ENCODE data around the gene SPATA2. TPM values are rescaled to one million over a fixed set of nuclear protein-coding genes. Genes with fewer than 3 reads are reported as not detected.
"Not testable (repeated sequence)": the region's sequence is repeated elsewhere in the genome, so short reads cannot be mapped to it uniquely, and the experiment has no call there.

The SPATA2 gene
- total RNA-seq, 1 donor from 2014 or later: 2.0 TPM

DNA sequence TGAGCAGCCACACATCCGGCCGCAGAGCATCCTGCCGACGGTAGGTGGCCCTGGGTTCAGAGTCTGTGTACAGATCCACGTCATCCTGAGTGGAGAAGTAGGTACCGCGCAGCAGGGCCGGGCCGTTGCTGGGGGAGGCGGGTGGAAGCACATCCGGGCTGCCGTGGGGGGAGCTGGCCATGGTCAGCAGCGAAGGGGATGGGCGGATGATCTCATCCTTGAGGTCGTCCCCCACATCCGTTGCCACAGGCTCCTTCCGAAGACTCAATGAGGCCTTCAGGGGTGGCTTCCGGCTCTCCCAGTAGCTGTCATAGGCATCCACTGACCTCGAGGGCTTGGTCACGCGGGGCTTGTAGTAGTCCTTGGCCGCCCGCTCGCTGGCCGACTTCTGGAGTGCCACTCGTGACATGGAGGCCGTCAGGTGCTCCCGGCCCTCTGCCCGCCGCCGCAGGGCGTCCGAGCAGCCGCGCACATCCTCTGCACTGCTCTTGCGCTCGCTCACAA lies 9.2 kb downstream of the SPATA2 start:
- no peak for DNase-seq (ENCODE audit: low spot score in 2 of 2)
- no peak for FAIRE-seq

DNA sequence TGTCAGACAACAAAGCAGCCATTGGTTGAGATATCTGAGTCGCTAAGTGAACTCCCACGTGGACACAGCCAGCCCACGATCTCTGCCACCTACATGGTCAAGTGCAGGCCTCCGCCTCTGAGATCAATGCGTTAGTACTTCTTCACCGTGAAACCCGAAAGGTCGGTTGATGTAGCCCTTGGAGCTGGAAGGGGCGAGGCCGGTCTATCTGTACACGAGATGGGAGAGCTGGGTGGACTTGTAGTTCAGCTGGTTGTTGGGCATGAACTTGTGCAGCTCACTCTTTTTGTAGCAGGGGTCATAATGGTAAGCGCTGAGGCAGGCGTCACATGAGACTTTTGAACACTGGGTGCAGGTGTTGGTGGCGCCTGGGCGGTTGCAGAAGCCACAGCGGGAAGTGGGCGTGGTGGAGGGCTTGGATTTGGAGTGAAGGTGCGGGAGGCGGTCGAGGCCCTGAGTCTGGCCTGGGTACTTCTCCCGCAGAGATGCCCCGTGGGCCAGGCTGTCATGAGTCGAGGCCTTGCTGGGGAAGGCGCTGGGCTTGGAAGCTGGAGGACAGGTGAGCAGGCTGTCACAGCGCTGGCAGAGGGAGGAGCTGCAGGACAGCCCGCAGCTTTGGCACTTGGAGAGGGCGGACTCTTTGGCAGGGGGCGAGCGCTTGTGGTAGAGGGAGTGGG lies 9.8 kb downstream of the SPATA2 start:
- no peak for FAIRE-seq

DNA sequence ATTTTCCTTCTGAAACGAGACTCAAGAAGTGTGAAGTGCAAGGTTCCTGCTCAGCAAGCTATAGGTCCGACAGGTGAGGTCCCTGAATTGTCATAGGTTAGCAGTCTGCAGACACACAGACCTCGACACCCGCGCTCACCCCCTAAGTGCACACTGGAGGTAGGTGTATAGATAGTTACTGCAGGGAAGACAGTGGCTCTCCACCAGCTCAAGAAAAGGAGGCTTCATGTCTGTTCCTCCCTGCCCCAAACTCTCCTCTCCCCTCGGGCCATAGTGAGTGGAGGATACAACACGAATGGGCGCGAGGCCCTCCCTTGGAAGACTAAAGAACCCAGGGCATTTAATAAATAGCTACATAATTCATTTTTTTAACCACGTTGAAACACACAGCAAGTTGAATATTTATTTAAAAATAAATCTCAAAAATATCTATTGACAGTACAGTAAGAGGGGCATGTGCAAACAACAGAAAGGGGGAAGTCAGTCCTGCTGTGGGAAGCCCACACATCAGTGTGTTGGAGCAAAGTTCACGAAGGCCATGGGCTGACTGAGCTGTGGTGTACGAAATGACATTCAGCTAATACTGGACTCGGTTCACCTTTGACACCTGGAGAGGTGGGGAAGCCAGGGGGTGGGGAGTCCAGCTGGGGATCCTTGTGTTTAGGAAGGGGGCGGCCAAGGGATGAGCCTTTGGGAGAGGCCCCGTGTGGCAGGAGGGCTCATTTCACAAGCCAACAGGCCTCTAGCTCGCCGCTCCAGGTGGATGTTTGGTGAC lies 10.7 kb downstream of the SPATA2 start:
- DNase-seq (ENCODE audit: low spot score in 2 of 2): no peak

More for the DNA sequence above, 9.8 kb downstream of the SPATA2 start:
- no peak for DNase-seq (ENCODE audit: low spot score in 2 of 2)

DNA sequence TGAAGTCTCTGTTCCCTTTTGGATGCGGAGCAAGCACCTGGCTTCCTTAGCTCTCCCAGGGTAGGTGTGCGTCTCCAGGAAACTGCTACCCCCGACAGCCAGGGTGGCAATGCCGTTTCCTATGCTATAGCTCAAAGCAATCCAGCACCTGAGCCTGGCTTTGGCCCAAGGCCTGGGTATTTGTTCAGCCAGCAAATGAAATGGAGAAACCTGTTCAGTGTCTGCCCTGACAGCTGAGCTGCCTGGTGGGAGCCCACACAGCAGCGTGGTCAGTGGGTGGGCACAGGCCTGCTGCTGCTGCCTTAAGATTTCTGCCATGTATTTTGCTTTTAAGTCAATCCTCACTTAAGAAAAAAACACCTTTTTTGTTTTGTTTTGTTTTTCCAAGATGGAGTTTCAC lies 13.7 kb downstream of the SPATA2 start:
- DNase-seq (ENCODE audit: low spot score in 2 of 2): no peak
- FAIRE-seq: no peak

More for the DNA sequence above, 10.7 kb downstream of the SPATA2 start:
- no peak for FAIRE-seq

DNA sequence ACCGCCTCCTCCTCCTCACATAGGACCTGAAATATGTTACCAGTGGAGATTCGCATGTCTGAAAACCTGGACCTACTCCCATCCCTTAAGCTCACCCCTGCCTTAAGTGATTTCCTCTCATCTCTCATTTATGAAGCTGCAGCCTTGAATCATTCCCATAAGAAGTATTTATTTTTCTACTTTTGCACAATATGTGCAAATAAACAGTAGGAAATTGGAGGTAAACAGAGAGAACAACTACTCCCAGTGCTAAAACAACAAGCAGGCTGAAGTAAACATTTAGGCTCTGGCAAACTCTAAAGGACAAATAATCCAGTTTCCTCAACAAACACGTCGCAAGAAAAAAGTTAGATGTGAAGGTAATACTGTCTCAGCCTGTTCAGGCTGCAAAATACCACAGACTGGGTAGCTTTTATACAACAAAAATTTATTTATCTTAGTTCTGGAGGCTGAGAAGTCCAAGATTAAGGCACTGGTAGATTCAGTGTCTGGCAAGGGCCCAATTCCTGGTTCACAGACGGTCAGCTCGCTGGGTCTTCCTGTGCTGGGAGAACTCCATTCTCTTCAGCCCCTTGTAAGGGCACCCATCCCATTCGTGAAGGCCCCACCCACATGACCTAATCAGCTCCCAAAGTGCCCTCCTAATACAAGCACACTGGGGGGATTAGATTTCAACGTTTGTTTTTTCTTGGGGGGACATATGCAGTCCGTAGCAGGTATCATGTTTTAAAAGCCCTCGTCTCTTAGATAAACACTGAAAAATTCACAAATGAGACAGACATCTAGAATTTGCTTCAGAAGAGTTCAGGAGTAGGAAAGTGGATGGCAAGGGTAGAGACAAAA lies 15.6 kb downstream of the SPATA2 start:
- FAIRE-seq: no peak
- no peak for DNase-seq (ENCODE audit: low spot score in 2 of 2)

DNA sequence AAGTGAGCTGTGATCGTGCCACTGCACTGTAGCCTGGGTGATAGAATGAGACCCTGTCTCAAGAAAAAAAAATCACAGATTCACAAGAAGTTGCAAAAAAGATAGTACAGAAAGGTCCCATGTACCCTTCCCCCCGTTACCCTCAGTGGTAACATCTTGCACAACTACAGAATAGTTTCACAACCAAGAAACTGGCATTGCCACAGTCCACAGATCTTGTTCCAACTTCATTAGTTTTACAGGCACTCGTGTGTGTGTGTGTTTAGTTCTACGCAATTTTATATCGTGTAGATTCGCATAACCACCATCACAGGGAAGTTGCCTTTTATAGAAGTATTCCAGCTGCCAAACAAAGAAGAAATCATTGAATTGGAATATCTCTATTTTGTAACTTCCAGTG lies 19.1 kb downstream of the SPATA2 start:
- no peak for DNase-seq (ENCODE audit: low spot score in 2 of 2)
- no peak for FAIRE-seq

DNA sequence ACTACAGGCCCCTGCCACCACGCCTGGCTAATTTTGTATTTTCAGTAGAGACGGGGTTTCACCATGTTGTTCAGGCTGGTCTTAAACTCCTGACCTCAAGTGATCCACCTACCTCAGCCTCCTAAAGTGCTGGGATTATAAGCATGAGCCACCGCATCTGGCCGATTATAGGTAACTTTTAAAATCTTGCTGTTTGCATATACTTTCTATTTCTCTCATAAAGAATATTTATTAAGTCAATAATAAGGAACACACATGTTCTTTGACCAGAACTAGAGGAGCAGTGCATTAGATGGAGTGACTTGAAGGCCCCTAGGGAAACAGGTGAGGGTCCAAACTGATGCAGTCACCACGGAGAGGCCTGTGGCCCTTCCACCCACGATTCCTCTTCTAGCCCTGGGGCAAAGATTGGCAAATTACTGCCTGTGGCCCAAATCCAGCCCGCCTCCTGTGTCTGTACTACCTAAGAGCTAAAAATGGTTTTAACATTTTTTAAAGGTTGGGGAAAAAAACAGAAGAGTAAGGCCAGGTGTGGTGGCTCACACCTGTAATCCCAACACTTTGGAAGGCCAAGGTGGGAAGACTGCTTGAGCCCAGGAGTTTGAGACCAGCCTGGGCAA lies 19.7 kb downstream of the SPATA2 start:
- not testable (repeated sequence) for FAIRE-seq; DNase-seq (ENCODE audit: low spot score in 2 of 2)

DNA sequence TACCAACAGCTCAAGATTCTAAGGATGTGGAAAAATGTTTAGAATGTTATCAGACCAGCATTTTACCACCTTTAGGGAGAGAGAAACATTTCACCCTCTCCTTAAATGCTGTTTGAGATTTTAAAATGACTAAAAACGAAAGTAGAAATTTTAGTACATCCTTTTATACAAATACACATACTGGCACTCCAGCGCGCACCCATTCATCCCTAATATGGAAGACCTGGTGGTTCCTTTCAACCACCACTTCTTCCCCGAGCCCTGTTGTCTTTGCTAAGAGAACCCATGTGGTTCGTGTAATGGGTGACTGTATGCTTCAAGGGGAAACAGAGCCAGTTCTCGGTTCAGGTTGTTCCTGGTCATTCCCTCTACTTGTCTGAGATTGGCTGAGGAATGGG lies 21.3 kb downstream of the SPATA2 start:
- no peak for DNase-seq (ENCODE audit: low spot score in 2 of 2)

DNA sequence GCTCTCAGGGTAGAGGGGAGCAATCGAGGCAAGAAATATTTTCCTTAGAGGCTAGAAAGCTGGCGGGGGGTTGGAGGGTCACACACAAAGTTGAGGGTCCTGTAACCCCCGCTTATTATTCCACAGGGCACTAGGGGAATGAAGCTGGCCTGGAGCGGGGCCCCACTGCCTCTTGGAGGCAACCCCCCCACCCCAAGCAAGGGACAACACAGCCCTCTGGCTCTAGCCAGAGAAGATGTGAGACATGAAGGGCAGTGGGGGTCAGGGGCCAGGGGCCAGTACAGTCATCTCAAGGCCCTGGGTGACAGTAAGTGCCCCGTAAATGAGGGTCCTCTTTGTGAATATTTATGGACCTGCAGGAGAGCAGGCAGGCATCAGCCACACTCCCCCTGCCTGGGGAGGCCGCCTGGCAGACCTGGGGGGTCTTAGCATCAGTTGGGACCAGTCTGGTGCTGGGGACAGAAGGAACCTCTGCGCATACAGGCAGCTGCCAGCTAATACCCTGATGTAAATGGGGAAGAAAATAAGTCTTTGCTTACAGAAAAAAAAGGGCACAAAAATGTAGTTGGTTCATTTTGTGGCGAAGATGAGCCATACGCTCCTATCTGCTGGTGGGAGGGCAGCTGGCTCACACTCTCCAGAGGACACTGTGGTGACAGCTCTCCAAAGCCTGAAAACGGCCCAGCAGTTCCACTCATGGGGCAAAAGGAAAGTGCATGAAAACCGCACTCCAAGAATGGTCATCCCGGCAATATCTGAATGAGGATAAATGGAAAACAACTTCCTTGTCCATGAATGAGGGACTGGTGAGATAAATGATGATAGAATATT lies 21.9 kb downstream of the SPATA2 start:
- FAIRE-seq (no peak), DNase-seq (ENCODE audit: low spot score in 2 of 2) (no peak)

More for the DNA sequence above, 21.3 kb downstream of the SPATA2 start:
- FAIRE-seq: no peak

DNA sequence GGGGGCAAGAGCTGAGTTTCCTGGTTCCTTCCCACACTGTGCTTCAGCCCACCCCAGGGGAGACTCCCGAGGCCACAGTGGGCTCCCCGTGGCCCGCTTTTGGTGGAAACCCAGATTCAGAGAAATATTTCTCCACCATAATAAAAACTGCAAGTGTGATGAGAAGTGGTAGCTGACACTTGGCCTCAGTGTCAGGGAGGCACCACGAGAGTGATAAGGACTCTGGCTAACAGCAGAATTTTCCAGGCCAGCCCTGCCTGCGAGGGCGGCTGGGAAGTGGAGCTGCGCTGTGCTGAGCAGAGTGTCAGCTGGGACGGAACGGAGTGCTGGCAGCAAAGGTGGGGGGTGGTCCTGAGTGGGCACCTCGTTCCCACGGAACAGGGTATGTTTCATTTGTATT lies 22.5 kb downstream of the SPATA2 start:
- DNase-seq (ENCODE audit: low spot score in 2 of 2): no peak
- no peak for FAIRE-seq

DNA sequence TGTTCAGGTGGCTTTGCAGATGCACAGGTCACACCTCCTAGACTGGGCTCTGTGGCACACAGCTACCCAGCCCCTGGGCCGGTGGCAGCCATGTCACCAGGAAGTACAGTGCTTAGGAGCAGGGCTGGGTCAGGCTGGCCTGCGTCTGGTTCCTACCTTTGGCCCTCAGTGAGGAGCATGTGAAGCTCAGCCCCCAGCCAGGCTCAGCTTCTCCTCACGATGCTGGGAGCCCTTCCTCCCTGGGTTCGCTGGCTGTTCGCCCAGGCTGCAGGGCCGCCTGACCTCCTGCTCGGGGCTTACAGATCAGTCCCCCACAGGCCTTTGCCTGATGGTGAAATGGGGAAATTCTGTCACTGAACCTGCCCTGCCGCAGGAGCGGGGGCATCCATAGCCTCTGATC lies 23.1 kb downstream of the SPATA2 start:
- FAIRE-seq (no peak), DNase-seq (ENCODE audit: low spot score in 2 of 2) (no peak)

DNA sequence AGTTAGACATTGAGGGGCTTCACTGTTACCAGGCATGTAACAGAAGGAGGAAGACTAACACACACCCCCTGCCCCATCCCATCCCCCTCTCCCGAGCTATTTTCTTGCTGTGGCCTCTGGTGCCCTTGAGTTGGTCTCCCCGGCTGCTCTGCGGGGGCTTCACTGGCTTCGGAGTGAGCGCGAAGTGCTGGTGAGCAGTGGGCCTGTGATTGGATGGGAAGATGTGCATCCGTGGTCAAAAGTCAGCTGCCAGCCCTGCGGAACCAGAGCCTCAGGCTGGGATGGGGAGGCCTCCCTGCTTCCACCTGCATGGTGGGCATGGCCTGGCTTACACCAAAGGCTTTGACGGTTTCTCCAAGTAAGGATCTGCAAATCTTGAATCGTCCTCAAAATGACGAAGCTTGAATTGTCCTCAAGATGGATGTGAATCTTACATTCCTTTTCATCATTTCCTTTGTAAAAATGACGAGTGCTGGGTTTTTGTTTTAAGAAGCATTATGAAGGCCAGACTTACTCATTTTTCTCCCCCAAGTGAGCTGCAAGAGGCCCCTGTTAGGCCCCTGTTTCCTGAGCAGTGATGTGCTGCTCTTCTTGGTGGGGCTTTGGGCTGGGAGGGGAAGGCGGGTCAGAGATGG lies 23.7 kb downstream of the SPATA2 start:
- DNase-seq (ENCODE audit: low spot score in 2 of 2) (no peak), FAIRE-seq (no peak)

DNA sequence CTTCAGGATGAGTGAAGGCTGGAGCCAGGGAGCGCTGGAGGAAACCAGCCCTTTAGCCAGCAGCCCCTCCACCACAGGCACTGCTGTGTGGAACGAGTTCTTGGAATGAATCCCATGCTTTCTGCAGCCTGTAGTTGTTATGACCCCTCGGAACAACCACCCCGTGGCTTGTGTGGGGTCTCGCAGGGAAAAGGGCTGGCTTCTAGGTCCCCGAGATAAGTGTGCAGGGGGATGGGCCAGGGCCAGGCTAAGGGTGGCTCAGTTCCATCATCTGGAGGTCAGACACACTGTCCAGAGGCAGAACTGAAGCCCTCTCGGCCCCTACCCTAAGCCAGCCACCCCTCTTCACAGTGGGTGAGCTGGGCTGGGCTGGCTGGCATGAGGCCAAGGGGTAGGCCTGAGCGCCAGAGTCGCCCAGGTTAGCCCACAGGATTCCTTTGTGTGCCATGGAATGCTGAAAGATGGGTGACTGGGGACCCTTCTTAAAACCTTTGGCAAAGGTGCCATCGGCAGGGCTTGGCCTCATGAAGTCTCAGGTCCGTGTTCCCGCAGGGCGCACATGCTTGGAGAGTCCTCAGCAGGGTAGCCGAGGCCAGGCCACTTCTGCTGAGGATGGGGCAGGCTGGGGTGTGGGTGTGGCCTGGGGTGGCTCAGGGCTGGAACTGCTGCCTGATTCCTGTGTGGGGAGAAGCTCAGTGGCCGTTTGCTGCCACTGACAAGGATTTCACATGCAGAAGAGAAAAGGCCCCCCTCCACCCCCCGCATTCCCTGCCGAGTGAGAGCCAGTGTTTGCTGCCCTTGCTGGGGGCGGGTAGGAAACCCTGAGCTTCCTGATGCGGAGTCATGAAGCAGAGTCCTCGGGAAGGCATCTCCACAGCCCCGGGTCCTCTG lies 24.6 kb downstream of the SPATA2 start:
- DNase-seq (ENCODE audit: low spot score in 2 of 2): no peak
- FAIRE-seq: no peak

DNA sequence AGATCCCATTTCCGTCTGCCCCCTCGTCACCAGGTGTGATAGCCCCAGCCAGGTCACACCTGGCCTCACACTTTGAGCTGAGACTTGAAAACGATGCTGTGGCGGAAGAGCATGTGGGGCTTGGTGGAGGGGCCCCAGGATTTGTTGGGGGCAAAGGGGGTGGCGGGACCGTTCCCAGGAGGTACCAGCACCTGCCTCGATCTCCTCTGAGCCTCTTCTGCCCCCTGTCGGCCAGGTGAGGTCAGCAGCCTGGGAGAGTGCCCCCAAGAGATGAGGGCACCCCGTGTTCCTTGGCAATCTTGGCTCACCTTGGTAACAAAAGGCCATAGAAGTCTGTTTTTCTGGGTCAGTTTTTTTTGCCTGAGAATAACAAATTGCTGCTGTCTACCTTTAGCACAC lies 25.4 kb downstream of the SPATA2 start:
- DNase-seq (ENCODE audit: low spot score in 2 of 2): no peak

DNA sequence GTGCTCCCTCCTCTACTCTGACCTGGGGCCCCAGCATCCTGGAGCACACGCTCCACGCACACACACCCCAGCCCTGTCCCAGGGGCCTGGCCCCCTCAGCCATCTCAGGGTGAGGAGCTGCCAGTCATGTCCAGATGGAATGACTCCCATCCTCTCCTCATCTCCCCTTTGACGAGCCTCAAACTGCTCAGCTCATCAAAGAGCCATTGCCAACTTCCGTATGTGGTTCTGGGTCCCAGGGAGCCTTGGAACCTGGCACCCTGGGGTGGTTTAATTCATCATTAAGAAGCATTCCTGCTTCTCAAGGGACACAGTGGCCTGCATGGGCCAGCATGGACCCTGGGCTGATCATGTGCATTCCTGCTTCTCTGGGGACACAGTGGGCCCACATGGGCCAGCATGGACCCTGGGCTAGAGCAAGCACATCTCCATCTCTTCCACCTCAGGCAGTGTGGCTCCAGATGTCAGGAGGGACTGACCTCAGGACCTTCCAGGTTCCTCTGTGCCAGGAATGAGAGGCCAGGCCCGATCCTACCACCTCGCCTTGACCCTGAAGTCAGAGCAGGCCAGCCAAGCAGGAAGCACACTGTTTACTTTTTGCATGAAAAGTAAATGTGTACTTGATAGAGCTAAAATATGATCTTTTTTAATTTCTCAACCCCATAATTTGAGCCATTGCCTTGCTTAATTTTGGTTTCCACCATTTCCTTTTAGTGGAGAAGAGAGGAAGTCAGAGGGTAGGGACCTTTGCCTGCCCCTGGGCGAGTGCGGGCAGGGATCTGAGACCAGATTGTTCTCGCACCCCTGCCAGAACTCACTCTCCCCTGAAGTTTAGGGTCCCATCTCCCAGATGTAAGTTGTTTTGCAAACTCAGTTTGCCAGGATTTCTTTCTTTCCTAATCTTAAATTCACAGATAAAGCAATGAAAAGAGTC lies 26.1 kb downstream of the SPATA2 start:
- FAIRE-seq (no peak), DNase-seq (ENCODE audit: low spot score in 2 of 2) (no peak)

More for the DNA sequence above, 25.4 kb downstream of the SPATA2 start:
- FAIRE-seq: no peak

DNA sequence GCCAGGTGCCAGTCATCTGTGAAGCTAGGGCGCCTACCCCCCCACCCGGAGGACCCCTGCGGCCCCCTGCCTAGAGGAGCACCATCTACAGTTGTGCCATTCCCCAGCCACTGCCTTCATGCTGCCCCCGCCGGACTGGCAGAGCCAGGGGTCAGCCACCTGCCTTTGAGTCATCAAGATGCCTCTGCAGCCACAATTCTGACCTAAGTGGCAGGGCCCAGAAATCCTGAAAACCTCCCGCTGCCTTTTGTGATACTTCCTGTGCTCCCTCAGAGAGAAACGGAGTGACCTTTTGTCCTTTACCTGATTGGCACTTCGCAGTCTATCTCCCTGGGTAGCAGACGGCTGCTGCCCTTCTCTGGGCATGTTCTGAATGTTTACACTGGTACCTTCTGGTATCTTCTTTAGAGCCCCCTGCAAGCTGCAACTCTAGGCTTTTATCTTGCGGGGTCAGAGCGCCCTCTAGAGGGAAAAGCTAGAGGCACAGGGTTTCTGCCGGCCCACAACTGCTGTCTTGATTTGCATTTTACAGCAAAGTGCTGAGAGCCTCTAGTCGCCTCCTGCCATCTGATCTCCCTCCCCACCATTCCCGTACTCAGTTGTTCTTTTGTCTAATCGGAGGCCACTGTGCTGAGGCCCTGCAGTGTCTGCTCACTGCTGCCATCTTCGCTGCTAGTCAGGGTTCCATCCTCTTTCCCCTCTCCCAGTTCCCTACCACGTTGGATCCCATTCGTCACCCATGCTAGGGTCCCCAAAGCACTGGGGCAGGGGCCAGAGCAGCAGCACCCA lies 26.9 kb downstream of the SPATA2 start:
- peak; percentile 15 for FAIRE-seq

More for the DNA sequence above, 26.9 kb downstream of the SPATA2 start:
- DNase-seq (ENCODE audit: low spot score in 2 of 2): peak; percentile 75 to 84
